HepG2 (cell line): ENCODE results near the gene CD84. TPM values are rescaled to one million over a fixed set of nuclear protein-coding genes. Genes with fewer than 3 reads are reported as not detected.

Source experiments
- ATM ChIP-seq: fragments of 450-650 bp; IDR thresholded peaks from 2 replicates; pipeline ENCODE4 v1.7.1; 2017; ENCODE audit warnings: mild to moderate bottlenecking, borderline replicate concordance
- HMG20B ChIP-seq: conservative IDR thresholded peaks from 2 replicates; pipeline ENCODE4 v1.6.1; 2016; ENCODE audit warnings: missing genetic modification reagents, missing compliant biosample characterization
- HMGA1 ChIP-seq: sonication (generic); formaldehyde crosslinking; conservative IDR thresholded peaks from 2 replicates; pipeline ENCODE4 v1.4.0; 2020; ENCODE audit warnings: missing genetic modification reagents
- HNF4G ChIP-seq, 2 experiments: sonication (generic) in 1 of 2; formaldehyde crosslinking in 1 of 2; IDR thresholded peaks; 2 replicates each; pipeline versions ENCODE4 v1.4.0 to v1.6.1; 2011 to 2020; ENCODE audit warnings: borderline replicate concordance in 2 of 2, low read depth in 2 of 2, mild to moderate bottlenecking in 2 of 2, low read length in 1 of 2, missing genetic modification reagents in 1 of 2, moderate library complexity in 1 of 2
- MTF2 ChIP-seq: sonication (generic); formaldehyde crosslinking; IDR thresholded peaks from 2 replicates; pipeline ENCODE4 v1.5.0; 2020; ENCODE audit warnings: missing genetic modification reagents, borderline replicate concordance
- NCOA2 ChIP-seq: sonication (generic); formaldehyde crosslinking; IDR thresholded peaks from 2 replicates; pipeline ENCODE4 v1.8.0; 2022; ENCODE audit warnings: inconsistent platforms
- RBM39 ChIP-seq: fragments of 200-400 bp; formaldehyde crosslinking; IDR thresholded peaks from one replicate; pipeline ENCODE4 v1.6.1; 2018; ENCODE audit warnings: antibody characterized with exemption, mild to moderate bottlenecking, low read depth, low read length; ENCODE audit not compliant: poor library complexity, severe bottlenecking
- ZBTB42 ChIP-seq: sonication (generic); formaldehyde crosslinking; IDR thresholded peaks from 2 replicates; pipeline ENCODE4 v1.5.0; 2020; ENCODE audit warnings: mild to moderate bottlenecking, missing genetic modification reagents
- ZNF501 ChIP-seq: sonication (generic); formaldehyde crosslinking; IDR thresholded peaks from 2 replicates; pipeline ENCODE4 v1.5.1; 2020; ENCODE audit warnings: mild to moderate bottlenecking, moderate library complexity, missing genetic modification reagents
- ZNF674 ChIP-seq: sonication (generic); formaldehyde crosslinking; IDR thresholded peaks from 2 replicates; pipeline ENCODE4 v1.5.0; 2020; ENCODE audit warnings: low read depth, mild to moderate bottlenecking, missing genetic modification reagents
- ZNF878 ChIP-seq: sonication (generic); formaldehyde crosslinking; IDR thresholded peaks from 2 replicates; pipeline ENCODE4 v1.8.1; 2023; ENCODE audit warnings: mild to moderate bottlenecking, missing genetic modification reagents, moderate library complexity
- polyA plus RNA-seq, 8 experiments: library from polyadenylated mRNA; depleted of rRNA in 3 of 8; stranded (reverse) in 7 of 8; unstranded in 1 of 8; fragments of >200 nt; fragmentation: Illumina TruSeq in 4 of 8; extraction: Trizol in 4 of 8; gene quantifications; 2 replicates each; pipeline versions ENCODE4 v1.2.1 to v1.2.3, GENCODE V29; 2011 to 2016; ENCODE audit warnings: low read depth in 4 of 8, missing spikeins in 1 of 8, mixed read lengths in 1 of 8; ENCODE audit not compliant: insufficient read depth in 1 of 8
- total RNA-seq, 5 experiments: library from RNA; depleted of rRNA; stranded (reverse); fragments of >200 nt; fragmentation: Illumina TruSeq; extraction: Trizol; gene quantifications; 2 replicates each; pipeline ENCODE4 v1.2.3, GENCODE V29; 2016; ENCODE audit warnings: low read depth in 1 of 5
- TF ChIP-seq, protein P1 (sequence below), 2 experiments: fragments of 450-650 bp in 1 of 2; sonication (generic) in 1 of 2; formaldehyde crosslinking; IDR thresholded peaks; 2 replicates each; pipeline versions ENCODE4 v1.5.0 to v1.8.0; 2020 to 2022; ENCODE audit warnings: mild to moderate bottlenecking in 1 of 2, missing genetic modification reagents in 1 of 2
- TF ChIP-seq, protein P2 (sequence below): IDR thresholded peaks from 2 replicates; pipeline ENCODE4 v1.6.1; 2016; ENCODE audit warnings: missing compliant biosample characterization, missing genetic modification reagents, borderline replicate concordance
- TF ChIP-seq, protein P3 (sequence below): sonication (generic); formaldehyde crosslinking; IDR thresholded peaks from 2 replicates; pipeline ENCODE4 v1.8.1; 2023; ENCODE audit warnings: missing genetic modification reagents, inconsistent platforms, borderline replicate concordance
- TF ChIP-seq, protein P4 (sequence below): sonication (generic); formaldehyde crosslinking; IDR thresholded peaks from 2 replicates; pipeline ENCODE4 v1.9.0; 2021; ENCODE audit warnings: mild to moderate bottlenecking, missing genetic modification reagents
- TF ChIP-seq, protein P5 (sequence below): sonication (generic); formaldehyde crosslinking; IDR thresholded peaks from 2 replicates; pipeline ENCODE4 v1.8.1; 2023; ENCODE audit warnings: mild to moderate bottlenecking, missing genetic modification reagents

Gene CD84
- total and polyA plus RNA-seq, 2 of the 13 experiments (the other 11 are each of a cell fraction or from before 2014, with no cell fraction given) = not detected

DNA sequence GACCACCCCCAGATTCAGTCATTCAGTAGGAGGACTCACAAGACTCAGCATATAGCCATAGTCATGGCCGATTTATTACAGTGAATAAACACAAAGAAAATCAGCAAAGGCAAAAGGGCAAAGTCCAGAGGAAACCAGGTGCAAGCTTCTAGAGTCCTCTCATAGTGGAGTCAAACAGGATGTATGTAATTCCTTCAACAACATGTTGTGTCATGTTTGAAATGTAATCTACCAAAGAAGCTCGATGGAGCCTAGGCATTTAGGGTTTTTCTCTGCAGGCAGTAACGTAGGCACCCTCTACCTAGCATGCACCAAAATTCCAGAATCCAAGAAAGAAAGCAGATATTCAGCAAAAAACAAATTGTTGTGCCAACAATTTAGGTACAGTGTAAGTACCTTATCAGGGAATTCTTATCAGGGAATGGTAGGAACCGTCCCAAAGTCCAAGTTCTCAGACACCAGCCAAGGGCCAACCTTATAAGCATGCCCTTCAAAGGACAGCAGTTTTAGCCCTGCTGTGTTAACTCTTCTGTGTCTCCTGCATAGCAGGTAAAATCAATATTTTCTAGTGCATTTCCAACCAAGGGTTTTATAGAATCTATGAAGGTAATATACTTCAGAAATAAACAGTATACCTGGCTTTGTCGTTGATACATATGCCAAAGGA is 40.2 kb downstream of the CD84 start (continued):
- TF ChIP-seq ZNF674 (CRISPR knock-in tag) (no peak), ATM (no peak), NCOA2 (CRISPR knock-in tag) (no peak), HNF4G (IDR thresholded peaks at IDR 0.05; ENCODE audit: borderline replicate concordance, low read depth, low read length) (no peak), HNF4G (CRISPR knock-in tag; IDR thresholded peaks at IDR 0.05; ENCODE audit: borderline replicate concordance, low read depth) (peak; percentile 52; the same call in 1 of the 2 replicates), HMGA1 (CRISPR knock-in tag) (no peak), HMG20B (CRISPR knock-in tag) (no peak), ZNF501 (no peak), RBM39 (no peak), ZBTB42 (CRISPR knock-in tag) (no peak), ZNF878 (no peak), MTF2 (no peak)
- TF ChIP-seq, protein P1, sequence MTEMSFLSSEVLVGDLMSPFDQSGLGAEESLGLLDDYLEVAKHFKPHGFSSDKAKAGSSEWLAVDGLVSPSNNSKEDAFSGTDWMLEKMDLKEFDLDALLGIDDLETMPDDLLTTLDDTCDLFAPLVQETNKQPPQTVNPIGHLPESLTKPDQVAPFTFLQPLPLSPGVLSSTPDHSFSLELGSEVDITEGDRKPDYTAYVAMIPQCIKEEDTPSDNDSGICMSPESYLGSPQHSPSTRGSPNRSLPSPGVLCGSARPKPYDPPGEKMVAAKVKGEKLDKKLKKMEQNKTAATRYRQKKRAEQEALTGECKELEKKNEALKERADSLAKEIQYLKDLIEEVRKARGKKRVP (CRISPR knock-in tag; IDR thresholded peaks at IDR 0.05) = no peak
- TF ChIP-seq, protein P2, sequence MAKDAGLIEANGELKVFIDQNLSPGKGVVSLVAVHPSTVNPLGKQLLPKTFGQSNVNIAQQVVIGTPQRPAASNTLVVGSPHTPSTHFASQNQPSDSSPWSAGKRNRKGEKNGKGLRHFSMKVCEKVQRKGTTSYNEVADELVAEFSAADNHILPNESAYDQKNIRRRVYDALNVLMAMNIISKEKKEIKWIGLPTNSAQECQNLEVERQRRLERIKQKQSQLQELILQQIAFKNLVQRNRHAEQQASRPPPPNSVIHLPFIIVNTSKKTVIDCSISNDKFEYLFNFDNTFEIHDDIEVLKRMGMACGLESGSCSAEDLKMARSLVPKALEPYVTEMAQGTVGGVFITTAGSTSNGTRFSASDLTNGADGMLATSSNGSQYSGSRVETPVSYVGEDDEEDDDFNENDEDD (CRISPR knock-in tag) = no peak
- TF ChIP-seq, protein P3, sequence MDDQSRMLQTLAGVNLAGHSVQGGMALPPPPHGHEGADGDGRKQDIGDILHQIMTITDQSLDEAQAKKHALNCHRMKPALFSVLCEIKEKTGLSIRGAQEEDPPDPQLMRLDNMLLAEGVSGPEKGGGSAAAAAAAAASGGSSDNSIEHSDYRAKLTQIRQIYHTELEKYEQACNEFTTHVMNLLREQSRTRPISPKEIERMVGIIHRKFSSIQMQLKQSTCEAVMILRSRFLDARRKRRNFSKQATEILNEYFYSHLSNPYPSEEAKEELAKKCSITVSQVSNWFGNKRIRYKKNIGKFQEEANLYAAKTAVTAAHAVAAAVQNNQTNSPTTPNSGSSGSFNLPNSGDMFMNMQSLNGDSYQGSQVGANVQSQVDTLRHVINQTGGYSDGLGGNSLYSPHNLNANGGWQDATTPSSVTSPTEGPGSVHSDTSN (CRISPR knock-in tag) = no peak
- TF ChIP-seq, protein P4, sequence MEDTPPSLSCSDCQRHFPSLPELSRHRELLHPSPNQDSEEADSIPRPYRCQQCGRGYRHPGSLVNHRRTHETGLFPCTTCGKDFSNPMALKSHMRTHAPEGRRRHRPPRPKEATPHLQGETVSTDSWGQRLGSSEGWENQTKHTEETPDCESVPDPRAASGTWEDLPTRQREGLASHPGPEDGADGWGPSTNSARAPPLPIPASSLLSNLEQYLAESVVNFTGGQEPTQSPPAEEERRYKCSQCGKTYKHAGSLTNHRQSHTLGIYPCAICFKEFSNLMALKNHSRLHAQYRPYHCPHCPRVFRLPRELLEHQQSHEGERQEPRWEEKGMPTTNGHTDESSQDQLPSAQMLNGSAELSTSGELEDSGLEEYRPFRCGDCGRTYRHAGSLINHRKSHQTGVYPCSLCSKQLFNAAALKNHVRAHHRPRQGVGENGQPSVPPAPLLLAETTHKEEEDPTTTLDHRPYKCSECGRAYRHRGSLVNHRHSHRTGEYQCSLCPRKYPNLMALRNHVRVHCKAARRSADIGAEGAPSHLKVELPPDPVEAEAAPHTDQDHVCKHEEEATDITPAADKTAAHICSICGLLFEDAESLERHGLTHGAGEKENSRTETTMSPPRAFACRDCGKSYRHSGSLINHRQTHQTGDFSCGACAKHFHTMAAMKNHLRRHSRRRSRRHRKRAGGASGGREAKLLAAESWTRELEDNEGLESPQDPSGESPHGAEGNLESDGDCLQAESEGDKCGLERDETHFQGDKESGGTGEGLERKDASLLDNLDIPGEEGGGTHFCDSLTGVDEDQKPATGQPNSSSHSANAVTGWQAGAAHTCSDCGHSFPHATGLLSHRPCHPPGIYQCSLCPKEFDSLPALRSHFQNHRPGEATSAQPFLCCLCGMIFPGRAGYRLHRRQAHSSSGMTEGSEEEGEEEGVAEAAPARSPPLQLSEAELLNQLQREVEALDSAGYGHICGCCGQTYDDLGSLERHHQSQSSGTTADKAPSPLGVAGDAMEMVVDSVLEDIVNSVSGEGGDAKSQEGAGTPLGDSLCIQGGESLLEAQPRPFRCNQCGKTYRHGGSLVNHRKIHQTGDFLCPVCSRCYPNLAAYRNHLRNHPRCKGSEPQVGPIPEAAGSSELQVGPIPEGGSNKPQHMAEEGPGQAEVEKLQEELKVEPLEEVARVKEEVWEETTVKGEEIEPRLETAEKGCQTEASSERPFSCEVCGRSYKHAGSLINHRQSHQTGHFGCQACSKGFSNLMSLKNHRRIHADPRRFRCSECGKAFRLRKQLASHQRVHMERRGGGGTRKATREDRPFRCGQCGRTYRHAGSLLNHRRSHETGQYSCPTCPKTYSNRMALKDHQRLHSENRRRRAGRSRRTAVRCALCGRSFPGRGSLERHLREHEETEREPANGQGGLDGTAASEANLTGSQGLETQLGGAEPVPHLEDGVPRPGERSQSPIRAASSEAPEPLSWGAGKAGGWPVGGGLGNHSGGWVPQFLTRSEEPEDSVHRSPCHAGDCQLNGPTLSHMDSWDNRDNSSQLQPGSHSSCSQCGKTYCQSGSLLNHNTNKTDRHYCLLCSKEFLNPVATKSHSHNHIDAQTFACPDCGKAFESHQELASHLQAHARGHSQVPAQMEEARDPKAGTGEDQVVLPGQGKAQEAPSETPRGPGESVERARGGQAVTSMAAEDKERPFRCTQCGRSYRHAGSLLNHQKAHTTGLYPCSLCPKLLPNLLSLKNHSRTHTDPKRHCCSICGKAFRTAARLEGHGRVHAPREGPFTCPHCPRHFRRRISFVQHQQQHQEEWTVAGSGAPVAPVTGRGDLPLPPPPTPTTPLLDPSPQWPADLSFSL = 0 out of 2 replicates have a peak, but pooled peaks have one; percentile 27
- TF ChIP-seq, protein P5, sequence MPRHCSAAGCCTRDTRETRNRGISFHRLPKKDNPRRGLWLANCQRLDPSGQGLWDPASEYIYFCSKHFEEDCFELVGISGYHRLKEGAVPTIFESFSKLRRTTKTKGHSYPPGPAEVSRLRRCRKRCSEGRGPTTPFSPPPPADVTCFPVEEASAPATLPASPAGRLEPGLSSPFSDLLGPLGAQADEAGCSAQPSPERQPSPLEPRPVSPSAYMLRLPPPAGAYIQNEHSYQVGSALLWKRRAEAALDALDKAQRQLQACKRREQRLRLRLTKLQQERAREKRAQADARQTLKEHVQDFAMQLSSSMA (CRISPR knock-in tag) = no peak
